8988T (cell line): ENCODE data around the gene WASHC1.
"Not testable (repeated sequence)": the region's sequence is repeated elsewhere in the genome, so short reads cannot be mapped to it uniquely, and the experiment has no call there.

Source experiments
- DNase-seq: peaks from one replicate; pipeline ENCODE4 v3.0.0; 2011

Gene WASHC1, protein sequence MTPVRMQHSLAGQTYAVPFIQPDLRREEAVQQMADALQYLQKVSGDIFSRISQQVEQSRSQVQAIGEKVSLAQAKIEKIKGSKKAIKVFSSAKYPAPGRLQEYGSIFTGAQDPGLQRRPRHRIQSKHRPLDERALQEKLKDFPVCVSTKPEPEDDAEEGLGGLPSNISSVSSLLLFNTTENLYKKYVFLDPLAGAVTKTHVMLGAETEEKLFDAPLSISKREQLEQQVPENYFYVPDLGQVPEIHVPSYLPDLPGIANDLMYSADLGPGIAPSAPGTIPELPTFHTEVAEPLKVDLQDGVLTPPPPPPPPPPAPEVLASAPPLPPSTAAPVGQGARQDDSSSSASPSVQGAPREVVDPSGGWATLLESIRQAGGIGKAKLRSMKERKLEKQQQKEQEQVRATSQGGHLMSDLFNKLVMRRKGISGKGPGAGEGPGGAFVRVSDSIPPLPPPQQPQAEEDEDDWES

DNA sequence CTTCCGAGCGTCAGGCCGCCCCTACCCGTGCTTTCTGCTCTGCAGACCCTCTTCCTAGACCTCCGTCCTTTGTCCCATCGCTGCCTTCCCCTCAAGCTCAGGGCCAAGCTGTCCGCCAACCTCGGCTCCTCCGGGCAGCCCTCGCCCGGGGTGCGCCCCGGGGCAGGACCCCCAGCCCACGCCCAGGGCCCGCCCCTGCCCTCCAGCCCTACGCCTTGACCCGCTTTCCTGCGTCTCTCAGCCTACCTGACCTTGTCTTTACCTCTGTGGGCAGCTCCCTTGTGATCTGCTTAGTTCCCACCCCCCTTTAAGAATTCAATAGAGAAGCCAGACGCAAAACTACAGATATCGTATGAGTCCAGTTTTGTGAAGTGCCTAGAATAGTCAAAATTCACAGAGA is at the start of gene WASHC1:
WASHC1 (minus strand) TSS at position 101 of the 400 bp plus-strand sequence. CDS start 4,457 bp downstream, outside the sequence.
- DNase-seq = not testable (repeated sequence)

DNA sequence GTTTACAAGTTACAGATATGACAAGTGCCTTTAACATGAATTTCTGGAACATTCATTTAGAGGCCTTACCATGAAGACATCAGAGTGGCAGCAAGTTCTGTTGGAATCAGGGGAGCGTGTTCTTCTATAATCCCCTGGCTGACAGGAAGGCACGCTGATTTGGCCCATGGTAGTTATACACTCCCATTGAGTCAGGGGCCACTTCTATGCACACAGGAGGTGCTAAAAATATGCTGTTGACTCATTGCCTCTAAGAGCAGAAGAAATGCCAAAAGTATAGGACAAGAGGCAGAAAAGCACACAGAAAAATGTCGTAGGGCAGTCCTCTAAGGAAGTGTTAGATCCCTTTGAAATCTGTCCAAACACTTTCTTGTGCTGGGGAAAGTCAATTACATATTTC is 49.1 kb upstream of the WASHC1 start:
- not testable (repeated sequence) for DNase-seq

DNA sequence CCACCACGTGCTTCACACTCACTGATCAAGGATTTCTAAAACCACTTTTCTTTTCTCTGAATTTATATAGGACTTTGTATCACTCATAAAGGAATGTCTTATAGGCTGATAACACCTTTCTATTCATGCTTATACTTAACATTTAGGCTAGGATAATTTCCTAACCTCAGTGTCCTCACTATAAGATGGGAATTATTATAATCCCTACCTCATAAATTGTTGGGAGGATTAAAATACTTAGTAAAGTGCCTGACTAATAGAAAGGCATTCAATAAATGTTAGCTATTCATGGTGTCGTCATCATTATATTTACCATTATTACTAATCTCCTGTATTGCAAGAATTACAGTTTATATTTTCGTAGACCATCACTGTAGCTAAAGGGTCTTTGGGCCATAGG is 47.1 kb upstream of the WASHC1 start:
- not testable (repeated sequence) for DNase-seq

DNA sequence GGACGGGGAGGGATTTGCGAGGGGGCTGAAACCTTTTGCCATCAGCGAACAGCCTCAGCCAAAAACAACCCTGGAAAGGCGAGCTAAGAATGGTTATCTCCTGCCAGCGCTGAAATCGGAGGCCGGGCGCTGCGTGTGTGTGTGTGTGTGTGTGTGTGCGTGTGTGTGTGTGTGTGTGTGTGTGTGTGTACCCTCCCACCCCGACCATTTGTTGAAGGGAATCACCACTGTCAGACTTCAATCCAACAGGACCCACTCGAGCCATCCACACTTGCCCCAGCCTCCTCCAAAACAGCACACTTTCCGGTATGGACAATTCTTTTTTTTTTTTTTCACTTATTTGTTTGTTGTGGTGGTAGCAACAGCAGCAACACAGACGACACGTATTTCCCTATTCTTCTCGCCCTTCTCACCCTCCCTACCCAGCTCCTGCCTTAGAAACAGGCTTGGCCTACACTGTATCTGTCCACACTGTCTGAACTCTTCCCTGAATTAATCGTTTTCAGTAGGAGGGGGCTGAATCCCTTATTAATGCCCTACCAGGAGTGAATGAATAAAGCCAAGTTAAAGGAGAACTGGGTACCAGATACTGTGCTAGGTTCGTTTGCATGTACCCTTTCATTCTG is 44.8 kb upstream of the WASHC1 start:
- not testable (repeated sequence) for DNase-seq

DNA sequence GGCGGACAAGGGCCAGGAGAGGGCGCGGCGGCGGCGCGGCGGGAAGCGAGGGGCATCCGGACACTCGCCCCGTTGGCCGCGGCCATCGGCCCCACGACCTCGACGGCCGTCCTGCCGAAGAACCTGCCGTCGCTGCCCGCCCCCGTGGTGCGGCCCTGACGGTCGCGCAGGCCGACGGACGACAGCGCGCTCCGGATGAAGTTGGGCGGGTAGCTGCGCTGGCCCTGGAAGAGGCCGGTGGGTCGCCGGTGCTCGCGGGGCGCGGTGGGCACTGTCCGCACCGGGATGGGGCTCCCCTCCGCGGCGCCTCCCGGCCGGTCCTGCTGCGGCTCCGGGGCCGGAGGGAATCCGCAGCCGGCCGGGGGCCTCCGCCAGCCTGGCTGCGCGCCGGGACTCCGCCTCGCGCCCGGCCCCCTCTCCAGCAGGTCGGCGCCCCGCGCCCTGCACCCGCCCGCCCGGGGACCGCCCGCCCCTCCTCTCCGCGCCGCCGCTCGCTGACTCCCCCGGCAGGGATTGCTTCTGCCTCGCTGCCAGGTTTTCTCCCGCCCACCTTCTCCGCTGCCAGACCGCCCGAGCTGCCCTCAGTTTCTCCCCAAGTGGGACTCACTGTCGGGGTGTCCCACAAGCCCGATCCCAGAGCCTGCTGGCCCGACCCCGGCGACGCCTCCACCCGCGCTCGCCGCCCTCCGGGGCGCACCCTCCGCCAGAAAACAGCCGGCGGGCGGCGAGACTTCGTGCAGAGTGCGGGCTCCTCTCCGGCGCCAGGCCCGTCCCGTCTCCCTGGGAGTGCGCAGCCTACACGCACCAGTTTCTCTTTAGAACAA is 44.0 kb upstream of the WASHC1 start:
- DNase-seq = not testable (repeated sequence)

DNA sequence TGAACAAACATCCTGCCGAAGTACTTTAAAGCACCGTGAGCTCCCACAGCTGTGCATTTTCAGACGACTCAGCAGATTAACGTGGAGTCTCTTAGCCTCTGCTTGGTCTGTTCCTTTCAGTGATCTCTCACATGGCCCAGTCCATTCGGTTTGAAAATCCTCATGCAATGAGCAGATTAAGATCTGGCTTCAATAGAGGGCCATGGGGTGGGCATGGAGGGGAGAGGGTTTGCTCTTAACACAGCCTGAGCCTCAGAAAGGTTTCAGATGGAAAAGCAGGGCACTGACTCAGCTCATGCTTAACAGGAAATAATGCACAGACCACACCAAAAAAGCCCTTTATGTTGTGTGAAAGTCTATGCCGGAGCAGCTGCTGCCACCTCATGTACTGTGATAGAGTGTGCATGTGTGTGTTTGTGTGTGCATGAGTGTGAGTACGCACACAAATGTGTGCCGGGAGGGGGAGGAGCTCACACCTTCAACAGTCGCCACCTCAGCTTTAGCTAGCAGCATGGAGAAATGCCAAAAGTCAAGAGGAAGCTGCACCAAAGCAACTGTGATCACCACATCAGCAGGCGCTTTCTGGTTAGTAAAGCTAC is 33.9 kb upstream of the WASHC1 start:
- DNase-seq = not testable (repeated sequence)

DNA sequence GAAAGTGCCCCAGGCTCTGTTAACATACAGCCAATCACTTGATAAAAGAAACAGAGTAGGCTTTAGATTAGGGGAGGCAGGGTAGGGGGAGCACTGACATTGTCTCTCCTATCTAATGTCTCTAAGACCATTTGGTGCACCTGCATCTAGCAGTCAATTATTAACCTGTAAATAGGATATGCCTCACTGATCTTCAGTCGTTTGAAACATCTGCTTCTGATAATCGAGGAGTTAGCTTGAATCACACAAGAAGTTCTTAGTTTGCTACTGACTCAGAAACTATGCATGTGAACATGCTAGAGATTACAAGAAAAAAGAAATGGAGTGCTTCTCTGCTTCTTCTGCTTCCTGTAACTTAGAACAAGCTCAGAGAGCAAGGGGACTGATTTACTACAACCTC is 23.4 kb upstream of the WASHC1 start:
- DNase-seq = not testable (repeated sequence)

DNA sequence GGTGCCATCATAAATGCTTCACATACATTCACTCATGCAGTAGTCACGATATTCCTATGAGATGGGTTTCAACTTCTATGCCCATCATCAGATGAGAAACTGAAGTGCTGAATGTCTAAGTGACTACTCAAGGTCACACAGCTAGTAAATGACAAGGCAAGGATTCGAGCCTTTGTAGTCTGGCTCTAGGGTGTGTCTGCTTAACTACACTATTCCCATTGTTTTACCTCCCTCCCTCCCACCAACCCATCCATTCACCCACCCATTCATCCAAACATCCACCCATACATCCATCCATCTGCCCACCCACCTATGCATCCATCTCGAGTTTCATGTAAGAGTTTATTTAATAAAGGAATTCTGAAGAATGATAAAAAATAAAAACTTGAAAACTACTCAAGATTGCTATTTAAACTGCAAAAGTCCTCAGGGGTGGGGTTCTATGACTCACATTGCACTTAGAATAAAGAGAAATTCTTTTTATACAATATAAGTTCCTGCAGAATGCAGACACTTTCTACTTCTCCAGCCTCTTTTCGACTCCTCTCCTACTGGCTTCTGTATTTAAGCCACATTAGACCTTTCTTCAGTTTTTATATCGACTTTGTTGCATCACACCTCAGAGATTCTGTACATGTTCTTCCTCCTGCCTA is 19.1 kb upstream of the WASHC1 start:
- not testable (repeated sequence) for DNase-seq

DNA sequence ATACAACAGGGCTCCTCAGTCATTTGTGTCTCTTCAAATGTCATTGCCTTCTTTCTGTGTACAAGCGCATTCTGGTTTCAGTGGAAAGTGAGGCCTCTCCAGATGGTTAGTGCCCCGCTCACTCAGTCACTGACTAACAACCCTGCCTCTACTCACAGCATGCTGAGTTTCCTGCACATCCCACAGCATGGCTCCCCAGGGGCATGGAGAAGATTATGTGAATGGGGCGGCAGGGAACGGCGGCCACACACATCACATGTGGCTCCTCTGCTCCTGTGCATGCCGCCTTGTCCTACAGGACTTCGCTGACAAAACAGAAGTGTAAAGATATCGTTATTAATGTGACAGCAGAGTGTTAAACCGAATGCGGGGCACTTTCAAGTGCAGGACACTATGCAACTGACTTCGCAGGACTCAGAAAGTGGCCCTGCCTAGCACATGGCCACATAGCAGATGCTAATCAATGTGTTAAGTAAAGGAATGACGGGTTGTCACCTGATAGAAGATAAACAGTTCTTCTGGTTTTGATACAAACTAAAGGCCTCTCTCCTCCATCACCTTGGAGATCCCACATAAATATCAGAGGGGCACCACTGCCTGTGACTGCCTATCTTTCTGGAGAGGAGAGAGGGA is 17.5 kb upstream of the WASHC1 start:
- DNase-seq = not testable (repeated sequence)

DNA sequence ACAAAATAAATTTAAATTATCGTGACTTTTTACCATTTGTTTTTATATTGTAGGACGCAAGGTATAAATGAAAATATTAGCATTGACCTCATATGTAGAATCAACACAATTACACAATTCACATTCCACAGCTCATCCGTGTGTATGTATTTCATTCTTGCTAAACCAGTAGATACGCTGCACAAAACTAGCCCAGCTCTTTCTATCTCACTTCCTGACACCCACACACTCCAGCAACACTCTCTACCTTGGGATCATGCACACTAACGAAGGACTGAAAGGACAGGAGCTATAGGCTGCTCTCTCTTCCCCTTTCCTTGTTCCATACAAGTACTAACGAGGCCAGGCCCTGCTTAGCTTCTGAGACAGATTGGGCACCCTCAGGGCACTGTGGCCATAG is 16.9 kb upstream of the WASHC1 start:
- not testable (repeated sequence) for DNase-seq

DNA sequence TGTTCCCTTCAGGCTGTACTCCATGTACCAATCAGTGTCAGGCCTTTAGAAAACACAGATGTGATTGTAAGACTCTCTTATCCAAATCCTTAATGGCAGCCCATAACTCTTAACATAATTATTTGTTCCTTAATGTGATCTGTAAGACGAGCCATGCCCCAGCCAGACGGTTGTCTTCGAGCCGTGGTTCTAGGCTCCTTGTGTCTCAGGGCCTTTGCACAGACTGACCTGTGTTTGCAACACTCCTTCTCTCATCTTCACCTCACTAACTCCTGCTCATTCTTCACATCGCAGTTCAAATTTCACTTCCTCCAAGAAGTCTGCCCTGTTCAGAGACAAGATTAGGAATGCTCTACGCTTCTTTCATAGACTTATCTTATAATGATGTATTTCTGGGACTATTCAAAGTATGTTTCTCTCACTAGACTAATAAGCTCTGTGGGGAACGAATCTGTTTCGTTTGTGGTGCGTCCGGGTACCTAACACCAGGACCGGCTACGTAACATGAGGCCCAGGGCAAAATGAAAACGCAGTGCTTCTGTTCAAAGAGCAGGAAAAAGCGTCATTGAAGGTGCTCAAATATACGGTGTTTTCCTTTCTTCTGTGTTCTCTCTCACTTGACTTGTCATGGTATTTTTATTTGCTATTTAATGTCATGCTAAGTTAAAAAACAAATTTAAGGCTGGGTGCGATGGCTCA is 16.1 kb upstream of the WASHC1 start:
- not testable (repeated sequence) for DNase-seq

DNA sequence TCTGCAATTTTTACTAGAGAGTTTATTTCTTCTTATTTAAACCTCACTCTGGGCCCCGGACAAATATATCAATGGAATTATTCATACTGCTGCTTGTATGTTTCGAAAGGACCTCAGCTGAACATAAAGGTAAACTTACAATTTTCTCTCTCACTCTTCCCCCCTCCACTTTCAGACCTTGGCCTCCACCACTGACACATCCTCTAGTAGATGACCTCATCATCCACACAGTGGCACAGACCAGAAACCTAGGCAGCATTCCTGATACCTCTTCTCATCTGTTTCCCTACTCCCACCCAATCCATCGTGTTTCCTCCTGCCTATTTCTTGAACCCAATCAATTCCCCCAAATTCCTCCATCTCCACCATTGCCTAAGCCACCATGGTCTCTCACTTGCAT is 15.2 kb upstream of the WASHC1 start:
- DNase-seq = not testable (repeated sequence)

DNA sequence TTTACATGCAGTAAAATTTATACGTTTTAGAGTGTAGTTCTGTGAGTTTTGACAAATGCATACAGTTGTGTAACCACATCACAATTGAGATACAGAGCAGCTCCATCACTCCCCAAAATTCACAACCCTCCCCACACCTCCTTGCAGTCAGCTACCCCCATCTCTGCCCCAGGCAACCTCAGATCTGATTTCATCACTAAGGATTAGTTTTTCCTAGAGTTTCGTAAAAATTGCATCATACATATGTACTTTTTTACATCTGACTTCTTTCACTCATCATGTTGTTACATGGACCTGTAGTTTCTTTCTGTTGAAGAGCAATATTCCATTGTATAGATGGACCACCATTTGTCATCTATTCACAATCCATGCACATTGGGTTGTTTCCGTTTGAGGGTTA is 14.4 kb upstream of the WASHC1 start:
- DNase-seq = not testable (repeated sequence)

DNA sequence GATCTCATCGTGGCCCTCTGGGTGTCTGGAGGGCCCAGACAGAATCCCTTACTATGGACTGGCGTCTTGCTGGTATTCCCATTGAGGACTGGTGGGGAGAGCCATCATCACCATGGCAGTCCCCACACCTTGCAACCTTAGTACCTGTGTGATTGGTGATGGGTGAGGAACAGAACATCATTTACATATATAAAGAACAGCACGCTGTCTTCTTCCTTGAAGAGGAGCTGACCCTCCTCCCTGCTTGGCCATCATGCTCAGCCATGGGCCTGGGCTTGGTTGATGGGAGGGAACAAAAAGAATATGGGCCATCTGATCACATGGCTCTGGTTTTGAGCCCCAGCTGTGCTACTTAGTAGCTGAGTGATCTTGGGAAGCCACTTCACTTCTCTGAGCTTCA is 13.9 kb upstream of the WASHC1 start:
- not testable (repeated sequence) for DNase-seq

DNA sequence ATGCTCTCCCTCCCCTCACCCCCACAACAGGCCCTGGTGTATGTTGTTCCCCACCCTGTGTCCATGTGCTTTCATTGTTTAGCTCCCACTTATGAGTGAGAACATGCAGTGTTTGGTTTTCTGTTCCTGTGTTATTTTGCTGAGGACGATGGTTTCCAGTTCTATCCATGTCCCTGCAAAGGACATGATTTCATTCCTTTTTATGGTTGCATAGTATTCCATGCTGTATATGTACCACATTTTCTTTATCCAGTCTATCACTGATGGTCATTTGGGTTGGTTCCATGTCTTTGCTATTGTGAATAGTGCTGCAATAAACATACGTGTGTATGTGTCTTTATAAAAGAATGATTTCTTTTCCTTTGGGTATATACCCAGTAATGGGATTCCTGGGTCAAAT is 12.6 kb upstream of the WASHC1 start:
- not testable (repeated sequence) for DNase-seq

DNA sequence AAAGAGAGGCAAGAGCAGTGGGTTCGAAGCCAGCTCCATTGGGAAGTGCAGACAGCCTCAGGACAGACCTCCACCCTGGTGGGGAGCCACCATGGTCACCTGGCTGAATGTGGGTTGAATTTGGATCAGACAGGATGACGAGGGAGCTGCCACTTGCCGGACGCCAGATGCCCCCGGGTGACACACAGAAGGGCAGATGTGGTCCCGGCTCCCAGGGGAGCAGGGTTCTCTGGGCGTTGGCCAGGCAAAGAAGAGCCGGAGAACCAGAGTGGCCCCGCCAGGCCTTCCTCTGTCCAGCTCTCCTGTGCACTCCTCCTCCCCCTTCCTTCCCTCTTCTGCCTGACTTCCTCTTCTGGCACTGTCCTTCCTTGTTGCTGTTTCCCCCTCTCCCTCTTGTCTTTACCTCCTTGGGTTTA is 12.0 kb upstream of the WASHC1 start:
- DNase-seq = not testable (repeated sequence)

DNA sequence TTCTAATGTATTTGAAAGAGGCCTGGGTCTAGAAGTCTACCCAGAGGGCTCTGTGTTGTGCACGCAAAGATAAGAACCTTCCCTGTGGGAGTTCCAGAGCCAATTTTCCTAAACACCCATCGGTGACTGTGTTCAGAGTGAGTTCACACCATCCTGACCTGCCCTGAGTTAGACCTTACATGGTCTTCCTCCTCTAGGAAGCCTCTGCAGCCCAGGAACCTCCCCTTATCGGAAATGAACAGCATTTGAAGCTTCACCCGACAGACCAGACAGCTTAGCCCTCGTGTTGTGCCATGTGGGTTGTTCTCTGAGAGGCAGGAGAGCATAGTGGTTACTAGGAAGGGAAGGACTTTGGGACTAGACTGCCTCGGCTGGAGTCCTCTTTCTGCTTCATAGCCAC is 3.1 kb upstream of the WASHC1 start:
- not testable (repeated sequence) for DNase-seq

DNA sequence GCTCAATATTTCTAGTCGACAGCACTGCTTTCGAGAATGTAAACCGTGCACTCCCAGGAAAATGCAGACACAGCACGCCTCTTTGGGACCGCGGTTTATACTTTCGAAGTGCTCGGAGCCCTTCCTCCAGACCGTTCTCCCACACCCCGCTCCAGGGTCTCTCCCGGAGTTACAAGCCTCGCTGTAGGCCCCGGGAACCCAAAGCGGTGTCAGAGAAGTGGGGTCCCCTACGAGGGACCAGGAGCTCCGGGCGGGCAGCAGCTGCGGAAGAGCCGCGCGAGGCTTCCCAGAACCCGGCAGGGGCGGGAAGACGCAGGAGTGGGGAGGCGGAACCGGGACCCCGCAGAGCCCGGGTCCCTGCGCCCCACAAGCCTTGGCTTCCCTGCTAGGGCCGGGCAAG is 481 bp downstream of the WASHC1 start:
- not testable (repeated sequence) for DNase-seq

DNA sequence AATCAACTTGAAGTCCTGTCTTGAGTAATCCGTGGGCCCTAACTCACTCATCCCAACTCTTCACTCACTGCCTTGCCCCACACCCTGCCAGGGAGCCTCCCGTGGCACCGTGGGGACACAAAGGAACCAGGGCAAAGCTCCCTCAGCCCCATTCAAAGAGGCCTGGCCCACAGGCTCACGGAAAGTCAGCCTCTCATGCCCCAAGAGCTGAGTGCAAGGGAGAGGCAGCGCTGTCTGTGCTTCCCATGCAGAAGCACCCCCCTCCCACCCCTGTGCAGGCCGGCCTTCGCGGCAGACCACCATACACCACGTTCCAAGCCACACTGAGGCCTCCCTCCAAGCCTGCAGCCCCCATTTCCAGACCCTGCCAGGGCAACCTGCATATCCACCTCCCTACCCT is 7.6 kb downstream of the WASHC1 start:
- DNase-seq = not testable (repeated sequence)

DNA sequence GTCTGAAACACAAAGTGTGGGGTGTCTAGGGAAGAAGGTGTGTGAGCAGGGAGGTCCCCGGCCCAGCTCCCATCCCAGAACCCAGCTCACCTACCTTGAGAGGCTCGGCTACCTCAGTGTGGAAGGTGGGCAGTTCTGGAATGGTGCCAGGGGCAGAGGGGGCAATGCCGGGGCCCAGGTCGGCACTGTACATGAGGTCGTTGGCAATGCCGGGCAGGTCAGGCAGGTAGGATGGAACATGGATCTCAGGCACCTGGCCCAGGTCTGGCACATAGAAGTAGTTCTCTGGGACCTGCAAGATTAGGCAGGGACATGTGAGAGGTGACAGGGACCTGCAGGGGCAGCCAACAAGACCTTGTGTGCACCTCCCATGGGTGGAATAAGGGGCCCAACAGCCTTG is 12.4 kb downstream of the WASHC1 start:
- not testable (repeated sequence) for DNase-seq
